Astrocyte (in vitro differentiated cells and primary cell): Measurements from ENCODE around the gene SNX22. TPM values are rescaled to one million over a fixed set of nuclear protein-coding genes. Genes with fewer than 3 reads are reported as not detected.

Experiments
- DNase-seq: peaks from one replicate; pipeline ENCODE4 v3.0.0-alpha.2; 2010; ENCODE audit warnings: low read depth
- FAIRE-seq: peaks from 2 replicates; lab custom pipeline; 2011; peaks lifted over from hg19 to GRCh38; lab: Jason Lieb, UNC
- H2AFZ ChIP-seq: 2 replicates; pipeline ENCODE4 v1.6.0; 2012; ENCODE audit warnings: low read depth, low read length, inconsistent platforms
- H3K27ac ChIP-seq: 2 replicates; pipeline ENCODE4 v1.5.1; 2011; ENCODE audit warnings: low read depth, low read length, inconsistent platforms
- H3K27me3 ChIP-seq: 2 replicates; pipeline ENCODE4 v1.6.0; 2011; ENCODE audit warnings: low read length, inconsistent platforms; ENCODE audit not compliant: insufficient read depth
- H3K36me3 ChIP-seq: 2 replicates; pipeline ENCODE4 v1.5.1; 2011; ENCODE audit warnings: low read length, inconsistent platforms; ENCODE audit not compliant: insufficient read depth
- H3K4me1 ChIP-seq: 2 replicates; pipeline ENCODE4 v1.5.1; 2011; ENCODE audit warnings: low read length, inconsistent platforms; ENCODE audit not compliant: insufficient read depth
- H3K4me2 ChIP-seq: 2 replicates; pipeline ENCODE4 v1.6.0; 2012; ENCODE audit warnings: low read length, inconsistent platforms
- H3K4me3 ChIP-seq: 2 replicates; pipeline ENCODE4 v1.5.1; 2011; ENCODE audit warnings: low read depth, mild to moderate bottlenecking, low read length, inconsistent platforms; ENCODE audit not compliant: insufficient read depth
- H3K79me2 ChIP-seq: 2 replicates; pipeline ENCODE4 v1.6.0; 2012; ENCODE audit warnings: mild to moderate bottlenecking, low read length, inconsistent platforms; ENCODE audit not compliant: insufficient read depth
- H3K9ac ChIP-seq: 2 replicates; pipeline ENCODE4 v1.6.0; 2012; ENCODE audit warnings: mild to moderate bottlenecking, low read length, inconsistent platforms
- H3K9me3 ChIP-seq: 2 replicates; pipeline ENCODE4 v1.5.1; 2012; ENCODE audit warnings: low read depth, mild to moderate bottlenecking, low read length, inconsistent platforms; ENCODE audit not compliant: insufficient read depth
- H4K20me1 ChIP-seq: 2 replicates; pipeline ENCODE4 v1.6.0; 2012; ENCODE audit warnings: low read length, inconsistent platforms; ENCODE audit not compliant: insufficient read depth
- H3K27ac Mint-ChIP-seq: one replicate; pipeline ENCODE4 v1.8.0; 2021; ENCODE audit warnings: mild to moderate bottlenecking, mixed read lengths; ENCODE audit not compliant: unreplicated experiment
- H3K27me3 Mint-ChIP-seq: one replicate; pipeline ENCODE4 v1.8.0; 2021; ENCODE audit warnings: low read depth, mixed read lengths; ENCODE audit not compliant: unreplicated experiment
- H3K36me3 Mint-ChIP-seq: one replicate; pipeline ENCODE4 v1.8.0; 2021; ENCODE audit warnings: low read depth, mixed read lengths; ENCODE audit not compliant: unreplicated experiment
- H3K4me1 Mint-ChIP-seq: one replicate; pipeline ENCODE4 v1.8.0; 2021; ENCODE audit warnings: low read depth, mixed read lengths; ENCODE audit not compliant: unreplicated experiment
- H3K4me3 Mint-ChIP-seq: one replicate; pipeline ENCODE4 v1.8.0; 2021; ENCODE audit warnings: mild to moderate bottlenecking, moderate library complexity, mixed read lengths; ENCODE audit not compliant: unreplicated experiment
- H3K9me3 Mint-ChIP-seq: one replicate; pipeline ENCODE4 v1.8.0; 2021; ENCODE audit warnings: mild to moderate bottlenecking, mixed read lengths; ENCODE audit not compliant: unreplicated experiment
- EZH2 ChIP-seq: IDR thresholded peaks from 2 replicates; pipeline ENCODE4 v1.6.1; 2012; ENCODE audit warnings: mild to moderate bottlenecking, low read length, inconsistent platforms; ENCODE audit not compliant: insufficient read depth
- total RNA-seq: library from RNA; stranded (reverse); gene quantifications from 2 replicates; pipeline ENCODE4 v1.2.1, GENCODE V29; 2021
- TF ChIP-seq, protein P1 (sequence below): IDR thresholded peaks from 2 replicates; pipeline ENCODE4 v1.5.1; 2011; ENCODE audit warnings: low read depth, mild to moderate bottlenecking, inconsistent platforms, low read length, moderate library complexity; ENCODE audit not compliant: insufficient read depth

SNX22 gene
- total RNA-seq, 1 donor from 2014 or later = 0.27 TPM

DNA sequence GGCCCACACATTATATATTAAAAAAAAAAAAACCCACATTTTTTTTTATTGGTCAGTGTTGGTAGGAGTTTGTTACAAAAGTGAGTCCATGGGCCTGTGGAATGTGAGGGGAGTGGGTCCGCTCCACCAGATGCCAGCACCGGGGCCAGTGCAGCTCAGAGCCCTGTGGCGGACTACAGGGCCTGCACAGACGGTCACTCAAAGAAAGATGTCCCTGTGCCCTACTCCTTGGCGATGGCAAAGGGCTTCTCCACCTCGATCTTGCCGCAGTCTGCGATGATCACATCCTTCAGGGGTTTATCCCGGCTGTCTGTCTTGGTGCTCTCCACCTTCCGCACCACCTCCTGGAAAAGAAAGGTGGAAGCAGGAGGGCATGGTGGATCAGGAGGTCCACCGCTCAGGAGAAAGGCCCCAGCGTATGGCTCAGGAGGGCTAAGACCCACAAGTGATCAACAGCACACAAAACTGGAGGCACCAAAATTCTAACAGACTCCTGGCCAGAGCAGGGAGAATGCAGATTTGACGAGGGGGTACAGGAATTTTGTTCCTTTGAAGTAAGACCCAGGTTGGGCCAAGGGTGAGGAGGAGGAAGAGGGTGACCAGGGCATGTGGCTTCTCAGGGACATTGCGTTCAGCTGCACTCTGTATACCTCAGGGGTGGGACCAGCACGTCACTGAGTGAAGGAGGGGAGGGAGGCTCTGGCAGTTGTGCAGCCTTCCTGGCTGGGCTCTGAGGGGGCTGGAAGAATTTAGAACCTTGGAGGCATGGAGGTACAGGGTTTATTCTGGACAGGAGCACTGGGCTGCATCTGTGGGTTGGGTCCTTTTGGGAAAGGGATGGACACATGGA lies 4.5 kb downstream of the SNX22 start:
- peak overlapping the region; percentile 62 for H3K27ac Mint-ChIP-seq
- peaks cover 25% of the 10 kb centered on the region for H3K4me1 Mint-ChIP-seq
- H3K27me3 ChIP-seq = peaks cover 8% of the 10 kb centered on the region
- H3K4me3 ChIP-seq = no peak overlapping the region
- DNase-seq (no peak), FAIRE-seq (no peak)
- no peak overlapping the region for H3K4me3 Mint-ChIP-seq
- H3K27me3 Mint-ChIP-seq = peaks cover 4% of the 10 kb centered on the region
- peaks cover 33% of the 10 kb centered on the region for H3K79me2 ChIP-seq
- TF ChIP-seq, protein P1, sequence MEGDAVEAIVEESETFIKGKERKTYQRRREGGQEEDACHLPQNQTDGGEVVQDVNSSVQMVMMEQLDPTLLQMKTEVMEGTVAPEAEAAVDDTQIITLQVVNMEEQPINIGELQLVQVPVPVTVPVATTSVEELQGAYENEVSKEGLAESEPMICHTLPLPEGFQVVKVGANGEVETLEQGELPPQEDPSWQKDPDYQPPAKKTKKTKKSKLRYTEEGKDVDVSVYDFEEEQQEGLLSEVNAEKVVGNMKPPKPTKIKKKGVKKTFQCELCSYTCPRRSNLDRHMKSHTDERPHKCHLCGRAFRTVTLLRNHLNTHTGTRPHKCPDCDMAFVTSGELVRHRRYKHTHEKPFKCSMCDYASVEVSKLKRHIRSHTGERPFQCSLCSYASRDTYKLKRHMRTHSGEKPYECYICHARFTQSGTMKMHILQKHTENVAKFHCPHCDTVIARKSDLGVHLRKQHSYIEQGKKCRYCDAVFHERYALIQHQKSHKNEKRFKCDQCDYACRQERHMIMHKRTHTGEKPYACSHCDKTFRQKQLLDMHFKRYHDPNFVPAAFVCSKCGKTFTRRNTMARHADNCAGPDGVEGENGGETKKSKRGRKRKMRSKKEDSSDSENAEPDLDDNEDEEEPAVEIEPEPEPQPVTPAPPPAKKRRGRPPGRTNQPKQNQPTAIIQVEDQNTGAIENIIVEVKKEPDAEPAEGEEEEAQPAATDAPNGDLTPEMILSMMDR = no peak
- TF ChIP-seq EZH2 = no peak
- peaks cover 80% of the 10 kb centered on the region for H4K20me1 ChIP-seq
- H3K4me2 ChIP-seq = no peak overlapping the region
- H3K4me1 ChIP-seq = peaks cover 15% of the 10 kb centered on the region
- H3K9ac ChIP-seq = no peak overlapping the region
- H3K36me3 ChIP-seq = peaks cover 53% of the 10 kb centered on the region
- no peaks in the 10 kb centered on the region for H3K9me3 Mint-ChIP-seq
- no peak overlapping the region for H3K27ac ChIP-seq
- H3K36me3 Mint-ChIP-seq = peaks cover 23% of the 10 kb centered on the region
- H2AFZ ChIP-seq = no peak overlapping the region
- no peaks in the 10 kb centered on the region for H3K9me3 ChIP-seq

DNA sequence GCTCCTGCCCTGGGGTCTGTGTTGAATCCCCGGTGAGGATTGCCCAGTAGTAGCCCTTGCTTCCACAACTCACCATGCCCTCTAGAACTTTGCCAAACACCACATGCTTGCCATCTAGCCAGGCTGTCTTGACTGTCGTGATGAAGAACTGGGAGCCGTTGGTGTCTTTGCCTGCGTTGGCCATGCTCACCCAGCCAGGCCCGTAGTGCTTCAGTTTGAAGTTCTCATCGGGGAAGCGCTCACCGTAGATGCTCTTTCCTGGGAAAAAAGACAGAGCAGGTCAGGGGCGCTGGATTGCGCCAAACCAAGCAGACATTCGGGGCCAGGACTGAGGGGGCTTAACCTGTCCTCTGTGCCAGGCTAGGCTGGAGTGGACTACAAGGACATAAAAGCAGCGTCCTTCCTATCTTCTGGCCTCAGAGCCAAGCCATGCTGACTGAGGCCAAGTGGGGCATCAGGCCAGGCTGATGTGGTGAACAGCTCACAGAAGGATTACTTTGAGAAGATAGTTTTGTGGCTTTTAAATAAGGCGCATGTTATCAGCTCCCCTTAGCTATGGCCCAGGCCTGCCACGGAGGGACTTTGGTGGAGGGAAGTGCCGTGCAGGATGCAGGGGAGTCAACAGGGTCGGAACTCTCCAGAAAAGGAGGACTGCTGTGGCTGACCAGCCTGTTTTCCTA lies 5.3 kb downstream of the SNX22 start:
- peaks cover 87% of the 10 kb centered on the region for H4K20me1 ChIP-seq
- H3K36me3 ChIP-seq = peaks cover 53% of the 10 kb centered on the region
- Mint-ChIP-seq H3K9me3 (no peaks in the 10 kb centered on the region), H3K27ac (peak overlapping the region; percentile 91), H3K4me1 (peaks cover 26% of the 10 kb centered on the region), H3K36me3 (peaks cover 26% of the 10 kb centered on the region), H3K27me3 (peaks cover 3% of the 10 kb centered on the region), H3K4me3 (no peak overlapping the region)
- H2AFZ ChIP-seq = no peak overlapping the region
- FAIRE-seq = no peak
- no peak overlapping the region for H3K27ac ChIP-seq
- no peak overlapping the region for H3K4me3 ChIP-seq
- TF ChIP-seq EZH2 = no peak
- TF ChIP-seq, protein P1 = no peak
- H3K4me1 ChIP-seq = peaks cover 14% of the 10 kb centered on the region
- H3K79me2 ChIP-seq = peaks cover 41% of the 10 kb centered on the region
- H3K27me3 ChIP-seq = peaks cover 7% of the 10 kb centered on the region
- H3K9ac ChIP-seq = no peak overlapping the region
- no peak overlapping the region for H3K4me2 ChIP-seq
- no peaks in the 10 kb centered on the region for H3K9me3 ChIP-seq
- no peak for DNase-seq
